Kidney (tissue), 14 donors: ENCODE data around the gene PCDH17. TPM values are rescaled to one million over a fixed set of nuclear protein-coding genes. Genes with fewer than 3 reads are reported as not detected.

Source experiments
- DNase-seq, 5 donors: peaks; one replicate each; pipeline ENCODE4 v3.0.0-alpha.2; 2013 to 2020
- FAIRE-seq: peaks from 2 replicates; lab custom pipeline; 2012; peaks lifted over from hg19 to GRCh38; lab: Jason Lieb, UNC
- H3K27ac ChIP-seq, 2 donors: one replicate each; pipeline ENCODE4 v1.7.0; 2013; ENCODE audit warnings: low read depth in 2 of 2, low read length in 2 of 2, inconsistent platforms in 1 of 2
- H3K27me3 ChIP-seq: one replicate; pipeline ENCODE4 v1.7.1; 2013; ENCODE audit warnings: low read length, inconsistent platforms; ENCODE audit not compliant: control insufficient read depth, insufficient read depth
- H3K36me3 ChIP-seq, 3 donors: one replicate each; pipeline versions ENCODE4 v1.7.0 to v1.7.1; 2013; ENCODE audit warnings: low read length in 3 of 3, control low read depth in 1 of 3, inconsistent platforms in 1 of 3; ENCODE audit not compliant: insufficient read depth in 3 of 3, control insufficient read depth in 2 of 3
- H3K4me1 ChIP-seq, 3 donors: one replicate each; pipeline versions ENCODE4 v1.7.0 to v1.7.1; 2013; ENCODE audit warnings: low read length in 3 of 3, inconsistent platforms in 1 of 3, low read depth in 1 of 3; ENCODE audit not compliant: control insufficient read depth in 2 of 3, insufficient read depth in 2 of 3
- H3K4me3 ChIP-seq, 3 donors: one replicate each; pipeline versions ENCODE4 v1.7.0 to v1.8.1; 2013; ENCODE audit warnings: low read length in 3 of 3, control low read depth in 1 of 3, inconsistent platforms in 1 of 3
- H3K9ac ChIP-seq, 3 donors: one replicate each; pipeline versions ENCODE4 v1.7.0 to v1.7.1; 2013; ENCODE audit warnings: low read length in 3 of 3, control low read depth in 1 of 3, inconsistent platforms in 1 of 3
- H3K9me3 ChIP-seq, 3 donors: one replicate each; pipeline versions ENCODE4 v1.7.0 to v1.7.1; 2013; ENCODE audit warnings: low read length in 3 of 3, control low read depth in 1 of 3, inconsistent platforms in 1 of 3; ENCODE audit not compliant: control insufficient read depth in 2 of 3, insufficient read depth in 1 of 3
- intact Hi-C: fragments of 100-400 bp; cut with DNase I; formaldehyde crosslinking; loops from one replicate; pipeline ENCODE4 v1.11.1; 2022
- polyA plus RNA-seq: library from polyadenylated mRNA; stranded (reverse); fragments of 350-450 nt; fragmentation: Illumina TruSeq; extraction: RNeasy Lipid Tissue Mini Kit (QIAGEN cat#74804); gene quantifications from one replicate; pipeline ENCODE4 v1.2.3, GENCODE V29; 2014; ENCODE audit warnings: low read depth, low replicate concordance; ENCODE audit not compliant: insufficient read depth
- total RNA-seq: library from RNA; stranded (reverse); fragmentation: NEBNext Ultra II Directional; extraction: Animal tissue kit (Norgen Biotek cat#: 25700); gene quantifications from one replicate; pipeline ENCODE4 v1.2.1, GENCODE V29; 2021
- TF ChIP-seq, protein P1 (sequence below): IDR thresholded peaks from 3 replicates; pipeline ENCODE4 v1.5.1; 2012; ENCODE audit warnings: mild to moderate bottlenecking, moderate library complexity, borderline replicate concordance; ENCODE audit not compliant: insufficient read depth; ENCODE audit errors: extremely low read depth
- donor health status: control.
- donor health status: control.
- donor health status: control.
- donor health status: control.
- donor health status: control.
- donor health status: DM: yes; HTN: yes; CAD: no.
- donor health status: Normal renal cell carcinoma (clear cell type).

Gene PCDH17
- total and polyA plus RNA-seq, 2 donors from 2014 or later: 1.0 to 18.5 TPM

- Histone ChIP-seq H3K9me3 (no peaks in the 10 kb centered on the region), H3K4me1 (peaks cover 0 to 8% (median 0%) of the 10 kb centered on the region in 3 donors), H3K27ac (no peak overlapping the region), H3K9ac (peak overlapping the region in 1 of 3 donors; percentile 15), H3K27me3 (peaks cover 8% of the 10 kb centered on the region), H3K36me3 (no peaks in the 10 kb centered on the region), H3K4me3 (peak overlapping the region; percentile 11 to 42 (median 14))
- DNase-seq (peak in 1 of 5 donors; percentile 31), FAIRE-seq (no peak)
- intact Hi-C loops: no loop called here
- TF ChIP-seq, protein P1, sequence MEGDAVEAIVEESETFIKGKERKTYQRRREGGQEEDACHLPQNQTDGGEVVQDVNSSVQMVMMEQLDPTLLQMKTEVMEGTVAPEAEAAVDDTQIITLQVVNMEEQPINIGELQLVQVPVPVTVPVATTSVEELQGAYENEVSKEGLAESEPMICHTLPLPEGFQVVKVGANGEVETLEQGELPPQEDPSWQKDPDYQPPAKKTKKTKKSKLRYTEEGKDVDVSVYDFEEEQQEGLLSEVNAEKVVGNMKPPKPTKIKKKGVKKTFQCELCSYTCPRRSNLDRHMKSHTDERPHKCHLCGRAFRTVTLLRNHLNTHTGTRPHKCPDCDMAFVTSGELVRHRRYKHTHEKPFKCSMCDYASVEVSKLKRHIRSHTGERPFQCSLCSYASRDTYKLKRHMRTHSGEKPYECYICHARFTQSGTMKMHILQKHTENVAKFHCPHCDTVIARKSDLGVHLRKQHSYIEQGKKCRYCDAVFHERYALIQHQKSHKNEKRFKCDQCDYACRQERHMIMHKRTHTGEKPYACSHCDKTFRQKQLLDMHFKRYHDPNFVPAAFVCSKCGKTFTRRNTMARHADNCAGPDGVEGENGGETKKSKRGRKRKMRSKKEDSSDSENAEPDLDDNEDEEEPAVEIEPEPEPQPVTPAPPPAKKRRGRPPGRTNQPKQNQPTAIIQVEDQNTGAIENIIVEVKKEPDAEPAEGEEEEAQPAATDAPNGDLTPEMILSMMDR: no peak
Measured at GRCh38 chr13:57635541-57636085, 4.1 kb downstream of the PCDH17 start.

DNA sequence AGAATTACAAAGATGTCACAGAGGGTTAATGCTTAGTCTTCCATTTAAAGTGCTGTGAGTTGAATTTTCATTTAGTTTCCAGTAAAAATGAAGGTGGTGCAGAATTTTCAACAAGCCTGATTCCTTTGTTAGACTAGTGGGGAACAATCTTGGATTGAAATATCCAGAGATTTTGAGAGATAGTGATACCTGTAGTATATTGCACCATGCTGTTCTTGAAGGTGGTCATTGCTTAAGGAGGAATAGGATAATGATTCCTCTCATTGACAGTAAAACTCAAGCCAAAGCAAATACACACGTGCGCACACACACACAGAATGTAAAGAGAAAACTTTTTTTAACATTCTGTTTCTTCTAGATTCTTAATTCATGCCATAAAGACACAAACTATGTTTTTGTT is 5.3 kb downstream of the PCDH17 start:
- H3K4me3 ChIP-seq: no peak overlapping the region
- FAIRE-seq: no peak
- intact Hi-C loops: no loop called here

DNA sequence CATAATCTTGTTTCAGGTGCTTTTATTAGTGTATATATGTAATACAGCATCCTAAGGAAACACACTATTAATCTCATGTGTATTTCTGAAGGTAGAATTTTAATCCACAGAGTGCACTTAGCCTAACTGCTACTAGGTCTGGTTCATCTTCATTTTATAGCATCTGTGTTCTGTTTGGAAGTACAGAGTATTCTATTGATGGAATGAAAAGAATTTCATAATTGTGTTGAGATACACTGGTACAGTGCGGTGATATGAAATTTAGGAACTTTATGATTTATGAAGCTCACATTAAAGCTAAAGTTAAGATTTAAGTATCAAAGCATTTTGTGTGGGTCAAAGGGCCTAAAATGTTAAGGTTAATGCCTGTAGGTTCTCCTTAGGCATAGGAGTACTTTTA is 6.0 kb downstream of the PCDH17 start:
- Histone ChIP-seq H3K9ac (no peak overlapping the region), H3K27me3 (peaks cover 8% of the 10 kb centered on the region), H3K36me3 (no peaks in the 10 kb centered on the region), H3K27ac (no peak overlapping the region), H3K4me3 (no peak overlapping the region), H3K9me3 (no peaks in the 10 kb centered on the region), H3K4me1 (peaks cover 0 to 2% (median 0%) of the 10 kb centered on the region in 3 donors)
- FAIRE-seq (no peak), DNase-seq (no peak)
- TF ChIP-seq, protein P1: no peak
- intact Hi-C loops: no loop called here

More for the DNA sequence above, 5.3 kb downstream of the PCDH17 start:
- no peaks in the 10 kb centered on the region for H3K9me3 ChIP-seq
- no peaks in the 10 kb centered on the region for H3K36me3 ChIP-seq
- DNase-seq: no peak
- TF ChIP-seq, protein P1: no peak
- peaks cover 8% of the 10 kb centered on the region for H3K27me3 ChIP-seq
- no peak overlapping the region for H3K27ac ChIP-seq
- H3K9ac ChIP-seq: no peak overlapping the region
- H3K4me1 ChIP-seq: peaks cover 0 to 2% (median 0%) of the 10 kb centered on the region in 3 donors
